Gastrocnemius medialis (tissue), 4 donors: ENCODE data around the gene DDX27.

ENCODE experiments used
- CTCF ChIP-seq, 5 experiments: fragments of 450-650 bp in 3 of 5; fragments of 200-600 bp in 2 of 5; sonication (generic) in 2 of 5; IDR thresholded peaks in 4 of 5; conservative IDR thresholded peaks in 1 of 5; 1 replicate in 4 of 5; 2 replicates in 1 of 5; pipeline ENCODE4 v1.5.1; 2016 to 2019; ENCODE audit warnings: antibody characterized with exemption in 5 of 5, mild to moderate bottlenecking in 3 of 5, moderate library complexity in 3 of 5
- POLR2A ChIP-seq, 2 donors: fragments of 450-650 bp; IDR thresholded peaks; one replicate each; pipeline ENCODE4 v1.6.1; 2017; ENCODE audit warnings: antibody characterized with exemption in 2 of 2, mild to moderate bottlenecking in 2 of 2, moderate library complexity in 2 of 2

DNA sequence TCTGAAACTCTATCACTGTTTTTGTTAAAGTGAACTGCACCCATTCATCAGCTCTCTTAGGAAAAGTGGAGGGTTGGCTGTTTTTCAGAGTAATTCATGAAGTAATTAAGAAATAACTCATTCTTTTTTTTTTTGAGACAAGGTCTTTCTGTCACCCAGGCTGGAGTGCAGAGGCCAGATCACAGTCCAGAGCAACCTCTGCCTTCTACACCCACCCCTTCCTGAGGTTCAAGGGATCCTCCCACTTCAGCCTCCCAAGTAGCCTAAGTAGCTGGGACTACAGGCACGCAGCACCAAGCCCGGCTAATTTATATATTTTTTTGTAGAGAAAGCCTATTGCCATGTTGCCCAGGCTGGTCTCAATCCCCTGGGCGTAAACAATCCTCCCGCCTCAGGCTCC lies 56.0 kb downstream of the DDX27 start:
- TF ChIP-seq CTCF (IDR thresholded peaks at IDR 0.05 in 4 of 5, conservative IDR thresholded peaks at IDR 0.05 in 1 of 5) (no peak), POLR2A (IDR thresholded peaks at IDR 0.05) (no peak)
